Sigmoid colon (tissue), 7 donors: ENCODE data around the gene MRPS5. TPM values are rescaled to one million over a fixed set of nuclear protein-coding genes. Genes with fewer than 3 reads are reported as not detected.

Source experiments
- DNase-seq: peaks from one replicate; pipeline ENCODE4 v3.0.0-alpha.2; 2019
- H3K27ac ChIP-seq, 4 donors: fragments of 200-600 bp; sonication (generic); one replicate each; pipeline ENCODE4 v1.5.1; 2016 to 2019; ENCODE audit warnings: mild to moderate bottlenecking in 1 of 4
- H3K27me3 ChIP-seq, 3 donors: fragments of 200-600 bp; sonication (generic); one replicate each; pipeline ENCODE4 v1.5.1; 2019; ENCODE audit warnings: mild to moderate bottlenecking in 1 of 3
- H3K36me3 ChIP-seq, 4 donors: fragments of 200-600 bp; sonication (generic); one replicate each; pipeline ENCODE4 v1.5.1; 2016 to 2019
- H3K4me1 ChIP-seq, 4 donors: fragments of 200-600 bp; sonication (generic); one replicate each; pipeline ENCODE4 v1.5.1; 2017 to 2019
- H3K4me3 ChIP-seq, 4 donors: fragments of 200-600 bp; sonication (generic); one replicate each; pipeline ENCODE4 v1.5.1; 2017 to 2019; ENCODE audit warnings: mild to moderate bottlenecking in 2 of 4, moderate library complexity in 1 of 4
- H3K9me3 ChIP-seq, 4 donors: fragments of 200-600 bp in 3 of 4; sonication (generic) in 3 of 4; one replicate each; pipeline versions ENCODE4 v1.5.1 to v1.6.1; 2013 to 2019
- EP300 ChIP-seq, 4 donors: sonication (generic); formaldehyde crosslinking; IDR thresholded peaks; one replicate each; pipeline ENCODE4 v1.6.1; 2017; ENCODE audit warnings: antibody characterized with exemption in 4 of 4
- POLR2A ChIP-seq, 2 donors: fragments of 450-650 bp; IDR thresholded peaks; one replicate each; pipeline ENCODE4 v1.6.1; 2016; ENCODE audit warnings: antibody characterized with exemption in 2 of 2, mild to moderate bottlenecking in 2 of 2, moderate library complexity in 2 of 2
- POLR2AphosphoS5 ChIP-seq, 4 donors: sonication (generic); formaldehyde crosslinking; IDR thresholded peaks; one replicate each; pipeline ENCODE4 v1.6.1; 2017; ENCODE audit warnings: antibody characterized with exemption in 4 of 4
- WGBS, 2 donors: extraction: QIAGEN DNeasy Blood & Tissue Kit; methylation state at CpG; one replicate each; pipeline ENCODE4 v1.1.7; 2013; 5-methylcytosine and 5-hydroxymethylcytosine counted together
- intact Hi-C: fragments of 100-400 bp; cut with DNase I; formaldehyde crosslinking; loops from one replicate; pipeline ENCODE4 v1.15.1; 2023
- polyA plus RNA-seq, 3 donors: library from polyadenylated mRNA; stranded (reverse); fragments of 200-250 nt; gene quantifications; one replicate each; pipeline ENCODE4 v1.2.3, GENCODE V29; 2013
- total RNA-seq, 4 donors: library from RNA; depleted of rRNA; stranded (reverse); fragments of >200 nt; gene quantifications; one replicate each; pipeline ENCODE4 v1.1.0, GENCODE V29; 2016
- TF ChIP-seq, protein P1 (sequence below), 4 experiments: fragments of 450-650 bp in 3 of 4; fragments of 200-600 bp in 1 of 4; IDR thresholded peaks; one replicate each; pipeline ENCODE4 v1.5.1; 2016 to 2019; ENCODE audit warnings: antibody characterized with exemption in 4 of 4, mild to moderate bottlenecking in 3 of 4, moderate library complexity in 2 of 4
- donor health status: healthy with polysubstance abuse.
- donor health status: Bipolar disorder and iron deficiency.
- donor health status: healthy.

MRPS5 gene
- total and polyA plus RNA-seq, 7 donors: 43.5 to 78.3 (median 55.9) TPM

DNA sequence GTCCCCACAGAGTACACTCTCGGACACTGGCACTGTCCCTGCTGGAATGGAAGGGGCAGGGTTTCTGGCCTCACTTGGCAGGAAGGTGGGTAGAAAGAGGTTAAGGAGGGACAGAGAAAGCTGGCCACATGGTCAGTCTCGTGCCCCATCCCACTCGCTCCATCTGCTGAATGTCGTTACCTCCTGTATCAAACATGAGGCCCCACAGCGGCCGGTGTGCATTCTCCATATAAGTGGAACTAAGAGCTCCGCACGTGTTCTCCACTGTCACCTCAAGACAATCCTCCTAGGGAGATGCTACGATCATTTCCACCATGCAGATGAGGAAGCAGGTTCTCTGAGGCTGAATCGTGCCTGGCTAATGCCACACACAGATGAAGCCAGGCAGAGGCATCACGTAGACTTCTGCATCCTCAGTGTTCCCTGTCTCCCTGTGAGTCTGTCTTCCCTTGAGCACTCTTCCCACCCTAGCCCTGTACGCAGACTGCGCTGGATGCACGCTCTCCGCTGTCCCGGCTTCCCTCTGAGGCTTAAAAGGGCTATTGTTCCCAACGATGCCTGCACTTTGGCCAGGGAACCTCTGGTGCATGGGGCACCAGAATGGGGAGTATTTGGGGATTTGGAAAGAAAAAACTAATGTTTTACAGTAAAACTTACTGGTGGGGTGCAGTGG is 61.0 kb downstream of the MRPS5 start:
- no peak for TF ChIP-seq POLR2A (IDR thresholded peaks at IDR 0.05)
- TF ChIP-seq POLR2AphosphoS5 (IDR thresholded peaks at IDR 0.05): no peak
- TF ChIP-seq EP300 (IDR thresholded peaks at IDR 0.05): no peak
- TF ChIP-seq, protein P1, sequence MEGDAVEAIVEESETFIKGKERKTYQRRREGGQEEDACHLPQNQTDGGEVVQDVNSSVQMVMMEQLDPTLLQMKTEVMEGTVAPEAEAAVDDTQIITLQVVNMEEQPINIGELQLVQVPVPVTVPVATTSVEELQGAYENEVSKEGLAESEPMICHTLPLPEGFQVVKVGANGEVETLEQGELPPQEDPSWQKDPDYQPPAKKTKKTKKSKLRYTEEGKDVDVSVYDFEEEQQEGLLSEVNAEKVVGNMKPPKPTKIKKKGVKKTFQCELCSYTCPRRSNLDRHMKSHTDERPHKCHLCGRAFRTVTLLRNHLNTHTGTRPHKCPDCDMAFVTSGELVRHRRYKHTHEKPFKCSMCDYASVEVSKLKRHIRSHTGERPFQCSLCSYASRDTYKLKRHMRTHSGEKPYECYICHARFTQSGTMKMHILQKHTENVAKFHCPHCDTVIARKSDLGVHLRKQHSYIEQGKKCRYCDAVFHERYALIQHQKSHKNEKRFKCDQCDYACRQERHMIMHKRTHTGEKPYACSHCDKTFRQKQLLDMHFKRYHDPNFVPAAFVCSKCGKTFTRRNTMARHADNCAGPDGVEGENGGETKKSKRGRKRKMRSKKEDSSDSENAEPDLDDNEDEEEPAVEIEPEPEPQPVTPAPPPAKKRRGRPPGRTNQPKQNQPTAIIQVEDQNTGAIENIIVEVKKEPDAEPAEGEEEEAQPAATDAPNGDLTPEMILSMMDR (IDR thresholded peaks at IDR 0.05): no peak
- Histone ChIP-seq H3K27me3 (peaks cover 0 to 9% (median 0%) of the 10 kb centered on the region in 3 donors), H3K9me3 (no peaks in the 10 kb centered on the region), H3K36me3 (no peaks in the 10 kb centered on the region), H3K4me1 (no peaks in the 10 kb centered on the region), H3K4me3 (no peak overlapping the region), H3K27ac (no peak overlapping the region)
- intact Hi-C loops: no loop called here
- peak; percentile 34 for DNase-seq
- 86 to 88% methylated on average over 17 of the region's 17 CpGs for WGBS, 2 donors

DNA sequence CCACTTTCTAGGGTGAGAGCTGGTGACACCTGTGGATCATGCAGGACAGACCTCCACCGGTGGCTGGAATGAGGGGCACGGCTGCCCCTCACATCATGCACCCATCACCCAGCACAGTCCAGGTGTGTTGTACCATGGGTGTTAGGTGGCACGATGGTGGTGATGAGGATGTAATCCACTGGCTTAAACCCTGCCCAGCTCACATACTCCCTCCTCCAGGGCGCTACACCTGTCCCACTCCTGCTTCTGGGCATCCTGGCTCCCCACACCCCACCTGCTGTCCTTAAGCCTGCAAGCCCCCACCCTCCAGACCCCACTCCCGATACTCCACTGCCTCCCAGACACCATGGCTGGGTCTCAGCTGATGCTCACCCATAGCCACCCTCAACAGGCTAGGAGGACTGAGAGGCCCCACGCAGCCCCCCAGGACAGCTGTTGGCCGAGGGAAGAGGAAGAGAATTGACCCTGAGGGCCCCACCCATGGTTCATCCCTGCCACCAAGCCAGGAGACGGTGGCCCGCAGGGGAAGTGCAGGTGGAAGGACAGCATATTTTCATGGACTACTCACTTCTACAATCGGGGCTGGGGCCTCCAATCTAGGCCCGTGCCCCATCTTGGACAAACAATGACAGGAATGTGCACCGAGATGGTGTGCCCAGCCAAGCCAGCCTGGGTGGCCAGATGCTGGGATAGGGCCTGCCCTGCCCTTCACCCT is 61.8 kb downstream of the MRPS5 start:
- H3K36me3 ChIP-seq: no peaks in the 10 kb centered on the region

DNA sequence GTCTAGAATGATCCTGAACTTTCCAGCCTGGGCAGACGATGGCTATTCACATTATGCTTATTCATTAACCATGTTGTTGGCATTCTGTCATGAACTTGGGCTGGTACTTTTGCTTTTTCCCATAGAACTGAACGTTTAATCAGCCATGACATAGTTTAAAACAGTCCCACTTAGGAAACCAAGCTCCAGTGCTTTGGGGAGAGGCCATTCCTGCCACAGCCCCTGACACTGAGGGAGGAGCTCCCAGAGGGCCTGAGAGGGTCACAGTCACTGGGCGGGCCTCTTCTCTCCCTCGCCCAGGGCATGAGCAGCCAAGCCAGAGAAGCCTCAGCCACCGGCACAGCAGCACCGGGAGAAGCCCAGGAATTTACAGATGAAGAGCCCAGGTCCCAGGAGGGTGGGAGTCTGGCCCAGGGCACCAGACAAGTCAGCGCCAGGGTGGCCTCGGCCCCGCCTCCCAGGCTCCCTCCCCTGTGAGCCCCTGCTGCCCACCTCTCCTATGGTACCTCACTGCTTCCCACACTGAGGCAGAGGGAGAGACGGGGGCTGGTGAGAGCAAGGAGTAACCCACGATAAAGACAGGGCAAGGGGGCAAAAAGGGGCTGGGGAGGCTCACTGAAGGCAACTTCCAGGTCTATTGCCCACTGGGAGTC is 62.5 kb downstream of the MRPS5 start:
- intact Hi-C loops: no loop called here
- Histone ChIP-seq H3K4me1 (no peaks in the 10 kb centered on the region), H3K9me3 (no peaks in the 10 kb centered on the region), H3K27ac (no peak overlapping the region), H3K36me3 (no peaks in the 10 kb centered on the region), H3K4me3 (no peak overlapping the region), H3K27me3 (peaks cover 0 to 12% (median 0%) of the 10 kb centered on the region in 3 donors)
- WGBS, 2 donors: 61 to 74% methylated on average over 11 of the region's 11 CpGs
- TF ChIP-seq EP300 (IDR thresholded peaks at IDR 0.05): no peak
- TF ChIP-seq POLR2AphosphoS5 (IDR thresholded peaks at IDR 0.05): no peak
- TF ChIP-seq POLR2A (IDR thresholded peaks at IDR 0.05): no peak
- TF ChIP-seq, protein P1 (IDR thresholded peaks at IDR 0.05): no peak
- DNase-seq: peak; percentile 59

More for the DNA sequence above, 61.8 kb downstream of the MRPS5 start:
- Histone ChIP-seq H3K27me3 (peaks cover 0 to 12% (median 0%) of the 10 kb centered on the region in 3 donors), H3K4me3 (no peak overlapping the region), H3K27ac (no peak overlapping the region), H3K9me3 (no peaks in the 10 kb centered on the region), H3K4me1 (no peaks in the 10 kb centered on the region)
- DNase-seq: peak; percentile 51
- WGBS, 2 donors: 70 to 84% methylated on average over 12 of the region's 12 CpGs
- TF ChIP-seq POLR2A (IDR thresholded peaks at IDR 0.05) (no peak), EP300 (IDR thresholded peaks at IDR 0.05) (no peak), POLR2AphosphoS5 (IDR thresholded peaks at IDR 0.05) (no peak)
- TF ChIP-seq, protein P1 (IDR thresholded peaks at IDR 0.05): no peak
- intact Hi-C loops: no loop called here

DNA sequence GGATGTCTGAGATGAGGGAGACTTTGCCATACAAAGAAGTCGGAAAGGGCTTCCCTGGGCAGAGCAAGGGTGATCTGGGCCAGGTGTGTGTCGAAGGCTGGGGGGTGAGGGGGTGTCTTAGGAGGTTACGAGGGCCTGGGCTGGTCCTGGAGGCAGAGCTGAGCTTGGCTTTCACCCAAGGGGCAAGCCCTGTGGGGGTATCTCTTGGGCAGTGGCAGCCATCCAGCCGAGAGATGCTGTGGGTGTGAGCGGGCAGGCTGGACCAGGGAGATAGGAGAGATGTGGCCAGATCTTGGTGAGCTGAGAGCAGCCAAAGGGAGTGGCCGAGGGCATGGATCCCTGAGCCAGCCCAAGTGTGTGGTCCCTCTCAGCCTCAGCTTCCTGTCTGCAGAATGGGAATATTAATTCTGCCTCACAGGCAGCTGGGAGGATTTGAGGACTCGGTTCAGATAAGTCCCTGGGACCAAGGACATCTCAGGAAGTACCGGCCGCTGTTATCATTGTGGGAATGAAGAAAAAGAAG is 63.1 kb downstream of the MRPS5 start:
- intact Hi-C loops: no loop called here
- peaks cover 0 to 12% (median 0%) of the 10 kb centered on the region in 3 donors for H3K27me3 ChIP-seq
- TF ChIP-seq POLR2AphosphoS5 (IDR thresholded peaks at IDR 0.05) (no peak), POLR2A (IDR thresholded peaks at IDR 0.05) (no peak), EP300 (IDR thresholded peaks at IDR 0.05) (no peak)
- TF ChIP-seq, protein P1 (IDR thresholded peaks at IDR 0.05): no peak
- DNase-seq: peak; percentile 64
- 62 to 83% methylated on average over 9 of the region's 9 CpGs for WGBS, 2 donors
- no peak overlapping the region for H3K4me3 ChIP-seq
- H3K36me3 ChIP-seq: no peaks in the 10 kb centered on the region
- no peaks in the 10 kb centered on the region for H3K9me3 ChIP-seq
- no peak overlapping the region for H3K27ac ChIP-seq
- H3K4me1 ChIP-seq: no peaks in the 10 kb centered on the region
